ENCODE data around the gene OASL.
"Not testable (repeated sequence)": the region's sequence is repeated elsewhere in the genome, so short reads cannot be mapped to it uniquely, and the experiment has no call there.

The OASL gene

DNA sequence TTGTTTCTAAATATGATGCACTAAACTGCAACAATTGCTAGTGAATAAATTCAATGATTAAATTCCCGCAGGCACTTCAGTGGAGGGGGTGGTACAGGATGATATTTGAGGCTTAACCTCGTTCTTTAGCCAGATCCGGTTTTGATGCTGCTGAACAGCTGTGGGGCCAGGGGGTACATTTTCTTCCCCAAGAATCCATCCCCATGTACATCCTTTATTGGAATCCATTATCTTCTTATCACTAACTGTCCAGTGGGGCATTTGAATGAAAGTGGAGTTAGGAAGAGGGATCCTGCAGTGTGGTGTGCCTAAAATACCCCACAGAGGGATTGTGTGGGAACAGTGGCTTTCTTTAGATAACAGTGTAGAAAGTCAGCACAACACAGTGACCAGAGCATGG lies 45.2 kb upstream of the OASL start:
- no peak for DNase-seq (ENCODE audit: low read depth)
- TF ChIP-seq, protein P1, sequence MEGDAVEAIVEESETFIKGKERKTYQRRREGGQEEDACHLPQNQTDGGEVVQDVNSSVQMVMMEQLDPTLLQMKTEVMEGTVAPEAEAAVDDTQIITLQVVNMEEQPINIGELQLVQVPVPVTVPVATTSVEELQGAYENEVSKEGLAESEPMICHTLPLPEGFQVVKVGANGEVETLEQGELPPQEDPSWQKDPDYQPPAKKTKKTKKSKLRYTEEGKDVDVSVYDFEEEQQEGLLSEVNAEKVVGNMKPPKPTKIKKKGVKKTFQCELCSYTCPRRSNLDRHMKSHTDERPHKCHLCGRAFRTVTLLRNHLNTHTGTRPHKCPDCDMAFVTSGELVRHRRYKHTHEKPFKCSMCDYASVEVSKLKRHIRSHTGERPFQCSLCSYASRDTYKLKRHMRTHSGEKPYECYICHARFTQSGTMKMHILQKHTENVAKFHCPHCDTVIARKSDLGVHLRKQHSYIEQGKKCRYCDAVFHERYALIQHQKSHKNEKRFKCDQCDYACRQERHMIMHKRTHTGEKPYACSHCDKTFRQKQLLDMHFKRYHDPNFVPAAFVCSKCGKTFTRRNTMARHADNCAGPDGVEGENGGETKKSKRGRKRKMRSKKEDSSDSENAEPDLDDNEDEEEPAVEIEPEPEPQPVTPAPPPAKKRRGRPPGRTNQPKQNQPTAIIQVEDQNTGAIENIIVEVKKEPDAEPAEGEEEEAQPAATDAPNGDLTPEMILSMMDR (IDR thresholded peaks at IDR 0.05; ENCODE audit: low read depth, low read length, missing control alignments), result no peak
- H3K4me3 ChIP-seq (ENCODE audit: low read depth, low read length), result no peak overlapping the region

DNA sequence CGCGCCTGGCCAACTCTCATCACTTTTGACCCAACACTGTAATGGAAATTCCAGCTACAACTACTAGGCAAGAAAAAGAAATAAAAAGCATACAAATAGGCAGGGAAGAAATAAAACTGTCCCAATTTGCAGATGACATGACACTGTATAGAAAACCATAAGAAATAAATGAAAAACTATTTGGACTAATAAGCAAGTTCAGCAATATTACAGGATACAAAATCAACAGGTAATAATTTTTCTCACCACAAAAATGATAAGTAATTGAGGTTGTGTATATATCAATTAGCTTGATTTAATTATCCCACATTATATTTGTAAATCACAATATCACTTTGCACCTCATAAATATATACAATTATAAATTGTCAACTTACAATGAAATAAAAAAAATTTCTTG lies 41.9 kb upstream of the OASL start:
- TF ChIP-seq, protein P1 (IDR thresholded peaks at IDR 0.05; ENCODE audit: low read depth, low read length, missing control alignments), result no peak
- no peak for DNase-seq (ENCODE audit: low read depth)
- H3K4me3 ChIP-seq (ENCODE audit: low read depth, low read length), result no peak overlapping the region

DNA sequence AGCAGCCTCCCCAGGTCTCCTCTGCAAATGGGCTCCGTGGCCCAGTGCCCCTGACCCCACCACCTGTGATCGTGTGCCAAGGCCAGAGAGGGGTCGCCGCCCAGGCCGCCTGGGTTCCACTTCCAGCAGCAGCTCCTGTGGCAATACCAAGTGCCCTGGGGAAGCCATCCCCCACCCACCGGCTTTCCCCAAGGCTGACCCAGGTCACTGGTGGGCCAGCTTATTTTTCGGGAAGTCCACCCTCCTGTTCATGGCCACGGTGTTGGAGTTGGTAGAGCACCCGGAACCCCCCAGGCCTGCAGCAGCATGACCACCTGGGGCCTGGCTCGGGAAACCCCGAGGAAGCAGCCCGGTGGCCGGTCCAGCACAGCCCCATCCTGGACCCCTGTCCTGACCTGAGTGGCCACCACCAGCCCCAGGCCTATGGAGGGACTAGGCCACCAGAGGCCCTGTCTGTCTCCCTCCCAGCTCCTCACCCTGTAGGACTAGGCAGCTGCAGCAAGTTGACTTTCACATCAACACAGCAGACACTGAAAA lies 40.8 kb upstream of the OASL start:
- TF ChIP-seq, protein P1 (IDR thresholded peaks at IDR 0.05; ENCODE audit: low read depth, low read length, missing control alignments), result no peak
- H3K4me3 ChIP-seq (ENCODE audit: low read depth, low read length), result no peak overlapping the region
- DNase-seq (ENCODE audit: low read depth), result no peak

DNA sequence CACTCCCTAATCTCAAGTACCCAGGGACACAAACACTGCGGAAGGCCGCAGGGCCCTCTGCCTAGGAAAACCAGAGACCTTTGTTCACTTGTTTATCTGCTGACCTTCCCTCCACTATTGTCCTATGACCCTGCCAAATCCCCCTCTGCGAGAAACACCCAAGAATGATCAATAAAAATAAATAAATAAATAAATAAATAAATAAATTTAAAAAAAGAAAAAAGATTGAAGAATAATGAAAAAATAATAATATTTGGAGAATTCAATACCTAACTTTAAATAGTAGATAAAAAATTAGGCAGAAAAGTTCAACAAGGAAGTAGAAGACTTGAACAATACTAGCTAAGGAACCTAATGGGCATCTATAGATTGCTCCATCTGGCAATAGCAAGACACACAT lies 38.4 kb upstream of the OASL start:
- DNase-seq (ENCODE audit: low read depth); H3K4me3 ChIP-seq (ENCODE audit: low read depth, low read length): not testable (repeated sequence)

DNA sequence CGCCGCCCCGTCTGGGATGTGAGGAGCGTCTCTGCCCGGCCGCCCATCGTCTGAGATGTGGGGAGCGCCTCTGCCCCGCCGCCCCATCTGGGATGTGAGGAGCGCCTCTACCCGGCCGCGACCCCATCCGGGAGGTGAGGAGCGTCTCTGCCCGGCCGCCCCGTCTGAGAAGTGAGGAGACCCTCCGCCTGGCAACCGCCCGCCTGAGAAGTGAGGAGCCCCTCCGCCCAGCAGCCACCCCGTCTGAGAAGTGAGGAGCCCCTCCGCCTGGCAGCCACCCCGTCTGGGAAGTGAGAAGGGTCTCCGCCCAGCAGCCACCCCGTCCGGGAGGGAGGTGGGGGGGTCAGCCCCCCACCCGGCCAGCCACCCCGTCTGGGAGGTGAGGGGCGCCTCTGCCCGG lies 36.9 kb upstream of the OASL start:
- H3K4me3 ChIP-seq (ENCODE audit: low read depth, low read length); DNase-seq (ENCODE audit: low read depth): not testable (repeated sequence)

DNA sequence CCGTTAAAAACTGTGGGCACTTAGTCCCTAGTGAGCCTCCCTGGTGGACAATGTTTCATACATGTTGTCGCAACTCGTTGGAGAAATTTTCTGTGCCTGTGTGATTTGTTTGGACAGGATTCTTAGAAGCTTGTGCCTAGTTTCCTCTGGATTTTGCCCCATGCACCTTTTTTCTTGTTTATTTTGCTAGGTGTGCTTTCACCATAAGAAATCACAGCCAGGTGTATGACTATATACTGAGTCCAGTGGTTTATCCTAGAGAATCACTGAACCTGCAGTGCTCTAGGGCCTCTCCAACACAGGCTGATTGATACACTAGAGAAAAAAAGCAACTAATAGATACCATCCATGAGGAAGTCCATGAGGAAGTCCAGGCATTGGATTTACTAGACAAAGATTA lies 33.1 kb upstream of the OASL start:
- no peak for DNase-seq (ENCODE audit: low read depth)
- no peak overlapping the region for H3K4me3 ChIP-seq (ENCODE audit: low read depth, low read length)
- TF ChIP-seq, protein P1 (IDR thresholded peaks at IDR 0.05; ENCODE audit: low read depth, low read length, missing control alignments), result no peak

DNA sequence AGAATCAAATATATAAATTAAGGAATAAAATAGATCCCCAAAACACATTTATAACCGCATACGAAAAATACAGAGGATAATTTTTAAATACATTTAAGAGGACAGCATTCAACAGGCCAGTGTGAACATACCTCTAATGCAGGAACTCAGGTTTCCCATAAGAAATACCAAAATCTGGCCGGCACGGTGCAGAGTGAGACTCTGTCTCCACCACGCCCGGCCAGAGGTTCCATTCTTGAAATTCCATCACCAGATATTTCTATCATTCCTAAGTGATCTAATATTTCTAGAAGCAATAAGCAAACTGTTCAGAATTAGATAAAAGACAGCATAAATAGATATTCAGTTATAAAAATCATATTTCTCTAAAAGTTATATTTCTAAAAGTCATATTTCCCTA lies 30.2 kb upstream of the OASL start:
- no peak for DNase-seq (ENCODE audit: low read depth)
- TF ChIP-seq, protein P1 (IDR thresholded peaks at IDR 0.05; ENCODE audit: low read depth, low read length, missing control alignments), result no peak
- H3K4me3 ChIP-seq (ENCODE audit: low read depth, low read length), result no peak overlapping the region

DNA sequence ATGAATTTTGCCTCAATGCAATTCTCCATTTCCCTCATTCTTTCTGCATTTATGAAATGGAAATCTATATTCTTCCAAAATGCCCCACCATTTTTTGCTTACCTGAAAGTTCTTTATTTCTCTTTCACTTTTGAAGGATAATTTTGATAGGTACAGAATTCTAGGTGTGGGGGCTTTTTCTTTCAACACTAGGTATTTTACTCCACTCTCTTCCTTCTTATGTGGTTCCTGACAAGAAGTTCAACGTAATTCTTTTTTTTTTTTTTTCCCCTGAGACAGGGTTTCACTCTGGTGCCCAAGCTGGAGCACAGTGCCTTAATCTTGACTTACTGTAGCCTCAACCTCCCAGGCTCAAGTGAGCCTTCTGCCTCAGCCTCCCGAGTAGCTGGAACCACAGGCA lies 26.3 kb upstream of the OASL start:
- H3K4me3 ChIP-seq (ENCODE audit: low read depth, low read length), result no peak overlapping the region
- no peak for DNase-seq (ENCODE audit: low read depth)
- TF ChIP-seq, protein P1 (IDR thresholded peaks at IDR 0.05; ENCODE audit: low read depth, low read length, missing control alignments), result no peak

DNA sequence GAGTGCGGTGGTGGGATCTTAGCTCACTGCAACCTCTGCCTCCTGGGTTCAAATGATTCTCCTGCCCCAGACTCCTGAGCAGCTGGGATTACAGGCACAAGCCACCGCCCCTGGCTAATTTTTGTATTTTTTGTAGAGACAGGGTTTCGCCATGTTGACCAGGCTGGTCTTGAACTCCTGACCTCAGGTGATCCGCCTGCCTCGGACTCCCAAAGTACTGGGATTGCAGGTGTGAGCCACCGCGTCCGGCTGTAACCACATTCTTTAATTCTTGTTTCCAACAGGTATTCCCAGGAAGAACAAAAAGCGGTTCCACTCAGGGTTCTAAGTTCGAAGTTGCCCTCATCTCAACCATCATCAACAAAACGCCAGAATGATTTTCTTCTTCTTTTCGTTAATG lies 25.5 kb upstream of the OASL start:
- not testable (repeated sequence) for H3K4me3 ChIP-seq (ENCODE audit: low read depth, low read length); DNase-seq (ENCODE audit: low read depth)

Data from GM12864 (cell line).